ENCODE measurements around the gene GRID2. TPM values are rescaled to one million over a fixed set of nuclear protein-coding genes. Genes with fewer than 3 reads are reported as not detected.

GRID2 gene
- polyA plus RNA-seq, 1 donor (not counting 4 experiments of a cell fraction or from before 2014, with no cell fraction given) = not detected

DNA sequence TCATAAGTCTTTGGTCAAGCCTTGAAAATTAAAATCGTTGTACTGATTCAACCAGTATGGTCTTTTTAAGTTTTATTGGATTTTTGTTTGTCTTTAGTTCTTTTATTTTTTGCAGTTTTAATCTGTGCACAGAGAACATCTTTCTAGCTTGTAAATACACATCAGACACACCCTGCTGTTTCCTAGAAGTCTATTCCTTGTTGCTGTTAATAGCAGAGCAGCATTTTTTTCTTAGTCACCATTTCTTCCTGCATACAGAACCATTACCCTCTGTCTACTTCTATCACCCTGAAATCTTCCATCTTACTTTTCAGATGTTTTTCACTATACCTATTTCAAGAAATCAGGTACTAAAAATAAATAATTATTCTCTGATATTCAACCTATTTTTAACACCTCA is 375.4 kb downstream of the GRID2 start:
- Histone ChIP-seq H3K27ac (ENCODE audit: control insufficient read depth, insufficient read depth, low read length) (no peak overlapping the region), H3K9me3 (ENCODE audit: control insufficient read depth, low read depth, low read length) (no peaks in the 10 kb centered on the region), H3K4me2 (ENCODE audit: control insufficient read depth, extremely low read depth, insufficient read depth, low read depth, low read length) (no peak overlapping the region), H3K27me3 (ENCODE audit: control insufficient read depth, extremely low read depth, insufficient read depth, low read length) (no peaks in the 10 kb centered on the region), H3K36me3 (ENCODE audit: control insufficient read depth in 2 of 2, extremely low read depth in 1 of 2, insufficient read depth in 2 of 2, low read length in 2 of 2) (no peaks in the 10 kb centered on the region), H3K4me3 (ENCODE audit: control insufficient read depth in 2 of 3, extremely low read depth in 1 of 3, insufficient read depth in 2 of 3, low read depth in 1 of 3, low read length in 3 of 3) (no peak overlapping the region), H3K4me1 (ENCODE audit: control insufficient read depth, extremely low read depth, insufficient read depth, low read length) (no peaks in the 10 kb centered on the region), H3K9me1 (ENCODE audit: control insufficient read depth, extremely low read depth, insufficient read depth, low read length) (no peaks in the 10 kb centered on the region), H3K79me2 (ENCODE audit: control insufficient read depth, insufficient read depth, low read length) (no peaks in the 10 kb centered on the region), H3K9ac (ENCODE audit: control insufficient read depth, extremely low read depth, insufficient read depth, low read length) (no peak overlapping the region), H2AFZ (ENCODE audit: control insufficient read depth, low read length) (no peak overlapping the region), H4K20me1 (ENCODE audit: control insufficient read depth, extremely low read depth, insufficient read depth, low read length) (no peaks in the 10 kb centered on the region)
- dilution Hi-C loops (cut with MboI; ENCODE audit: extremely low pct_ligation_motif_present, low sequenced_read_pairs) = no loop called here
- DNase-seq (ENCODE audit: low read depth, low spot score) (no peak), FAIRE-seq (no peak)
- TF ChIP-seq EZH2 (IDR thresholded peaks at IDR 0.05; ENCODE audit: low read length) = no peak
- TF ChIP-seq, protein P1, sequence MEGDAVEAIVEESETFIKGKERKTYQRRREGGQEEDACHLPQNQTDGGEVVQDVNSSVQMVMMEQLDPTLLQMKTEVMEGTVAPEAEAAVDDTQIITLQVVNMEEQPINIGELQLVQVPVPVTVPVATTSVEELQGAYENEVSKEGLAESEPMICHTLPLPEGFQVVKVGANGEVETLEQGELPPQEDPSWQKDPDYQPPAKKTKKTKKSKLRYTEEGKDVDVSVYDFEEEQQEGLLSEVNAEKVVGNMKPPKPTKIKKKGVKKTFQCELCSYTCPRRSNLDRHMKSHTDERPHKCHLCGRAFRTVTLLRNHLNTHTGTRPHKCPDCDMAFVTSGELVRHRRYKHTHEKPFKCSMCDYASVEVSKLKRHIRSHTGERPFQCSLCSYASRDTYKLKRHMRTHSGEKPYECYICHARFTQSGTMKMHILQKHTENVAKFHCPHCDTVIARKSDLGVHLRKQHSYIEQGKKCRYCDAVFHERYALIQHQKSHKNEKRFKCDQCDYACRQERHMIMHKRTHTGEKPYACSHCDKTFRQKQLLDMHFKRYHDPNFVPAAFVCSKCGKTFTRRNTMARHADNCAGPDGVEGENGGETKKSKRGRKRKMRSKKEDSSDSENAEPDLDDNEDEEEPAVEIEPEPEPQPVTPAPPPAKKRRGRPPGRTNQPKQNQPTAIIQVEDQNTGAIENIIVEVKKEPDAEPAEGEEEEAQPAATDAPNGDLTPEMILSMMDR (optimal IDR thresholded peaks at IDR 0.05 in 1 of 3, IDR thresholded peaks at IDR 0.05 in 1 of 3, conservative IDR thresholded peaks at IDR 0.05 in 1 of 3; ENCODE audit: extremely low read depth in 1 of 3, insufficient read depth in 2 of 3, low read length in 3 of 3) = no peak

DNA sequence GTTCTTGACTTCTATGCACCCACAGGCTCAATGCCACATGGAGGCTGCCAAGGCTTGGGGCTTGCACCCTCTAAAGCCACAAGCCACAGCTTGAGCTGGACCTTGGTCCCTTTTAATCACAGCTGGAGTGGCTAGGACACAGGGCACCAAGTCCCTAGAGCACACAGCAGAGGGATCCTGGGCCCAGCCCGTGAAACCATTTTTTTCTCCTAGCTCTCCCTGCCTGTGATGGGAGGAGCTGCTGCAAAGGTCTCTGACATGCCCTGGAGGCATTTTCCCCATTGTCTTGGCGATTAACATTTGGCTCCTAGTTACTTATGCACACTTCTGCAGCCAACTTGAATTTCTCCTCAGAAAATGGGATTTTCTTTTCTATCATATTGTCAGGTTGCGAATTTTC is 410.9 kb downstream of the GRID2 start:
- H4K20me1 ChIP-seq (ENCODE audit: control insufficient read depth, extremely low read depth, insufficient read depth, low read length) = no peaks in the 10 kb centered on the region
- no peaks in the 10 kb centered on the region for H3K4me1 ChIP-seq (ENCODE audit: control insufficient read depth, extremely low read depth, insufficient read depth, low read length)
- DNase-seq (ENCODE audit: low read depth, low spot score) (no peak), FAIRE-seq (no peak)
- dilution Hi-C loops (cut with MboI; ENCODE audit: extremely low pct_ligation_motif_present, low sequenced_read_pairs) = no loop called here
- no peak overlapping the region for H2AFZ ChIP-seq (ENCODE audit: control insufficient read depth, low read length)
- no peaks in the 10 kb centered on the region for H3K9me3 ChIP-seq (ENCODE audit: control insufficient read depth, low read depth, low read length)
- H3K27me3 ChIP-seq (ENCODE audit: control insufficient read depth, extremely low read depth, insufficient read depth, low read length) = no peaks in the 10 kb centered on the region
- no peak overlapping the region for H3K4me3 ChIP-seq (ENCODE audit: control insufficient read depth in 2 of 3, extremely low read depth in 1 of 3, insufficient read depth in 2 of 3, low read depth in 1 of 3, low read length in 3 of 3)
- H3K36me3 ChIP-seq (ENCODE audit: control insufficient read depth in 2 of 2, extremely low read depth in 1 of 2, insufficient read depth in 2 of 2, low read length in 2 of 2) = no peaks in the 10 kb centered on the region
- H3K9me1 ChIP-seq (ENCODE audit: control insufficient read depth, extremely low read depth, insufficient read depth, low read length) = no peaks in the 10 kb centered on the region
- no peaks in the 10 kb centered on the region for H3K79me2 ChIP-seq (ENCODE audit: control insufficient read depth, insufficient read depth, low read length)
- no peak overlapping the region for H3K4me2 ChIP-seq (ENCODE audit: control insufficient read depth, extremely low read depth, insufficient read depth, low read depth, low read length)
- no peak for TF ChIP-seq EZH2 (IDR thresholded peaks at IDR 0.05; ENCODE audit: low read length)
- TF ChIP-seq, protein P1 (optimal IDR thresholded peaks at IDR 0.05 in 1 of 3, IDR thresholded peaks at IDR 0.05 in 1 of 3, conservative IDR thresholded peaks at IDR 0.05 in 1 of 3; ENCODE audit: extremely low read depth in 1 of 3, insufficient read depth in 2 of 3, low read length in 3 of 3) = no peak
- no peak overlapping the region for H3K27ac ChIP-seq (ENCODE audit: control insufficient read depth, insufficient read depth, low read length)
- no peak overlapping the region for H3K9ac ChIP-seq (ENCODE audit: control insufficient read depth, extremely low read depth, insufficient read depth, low read length)
